LHCN-M2 (cell line): Measurements from ENCODE around the gene KCNJ16. TPM values are rescaled to one million over a fixed set of nuclear protein-coding genes. Genes with fewer than 3 reads are reported as not detected.

Experiments used
- DNase-seq: peaks from one replicate; pipeline ENCODE4 v3.0.0-alpha.2; 2012; ENCODE audit warnings: low read depth
- total RNA-seq: library from RNA; depleted of rRNA; stranded (reverse); fragments of >200 nt; gene quantifications from 2 replicates; pipeline ENCODE4 v1.2.3, GENCODE V29; 2014

KCNJ16 gene
- total RNA-seq, 1 experiment from 2014 or later, result not detected

DNA sequence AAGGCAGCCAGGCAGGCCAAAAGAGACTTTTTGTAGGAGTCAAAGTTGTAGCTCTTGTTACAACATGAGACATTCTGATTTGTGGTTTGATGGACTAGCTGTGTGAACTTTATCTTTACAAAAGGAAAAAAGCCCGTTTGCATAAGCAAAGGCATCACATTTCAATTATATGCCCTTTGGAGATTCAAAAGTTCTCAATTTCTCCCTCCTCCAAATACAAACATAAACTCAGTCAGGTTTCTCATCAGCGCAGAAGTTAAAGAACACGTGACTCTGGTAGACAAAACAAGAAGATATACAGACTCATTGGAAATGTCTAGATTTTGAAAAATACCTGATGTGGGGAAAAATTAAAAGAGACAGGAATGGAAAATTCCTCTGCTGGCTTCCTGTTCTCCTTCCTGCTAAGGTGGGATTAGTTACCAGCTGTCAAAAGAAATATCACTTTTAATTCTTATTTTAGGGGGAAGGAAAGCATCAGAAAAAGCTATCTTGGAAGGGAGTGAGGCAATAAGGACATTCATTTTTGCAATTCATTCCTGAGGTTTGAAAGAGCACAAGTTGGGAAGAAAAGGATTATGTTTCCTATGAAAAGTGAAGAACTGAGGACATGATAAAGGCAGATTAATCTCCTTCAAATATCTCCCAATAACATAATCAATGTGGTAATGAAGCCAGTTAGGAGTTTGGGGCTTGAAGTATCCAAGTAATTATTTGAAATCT lies 4.6 kb upstream of the KCNJ16 start:
- peak; percentile 31 for DNase-seq

DNA sequence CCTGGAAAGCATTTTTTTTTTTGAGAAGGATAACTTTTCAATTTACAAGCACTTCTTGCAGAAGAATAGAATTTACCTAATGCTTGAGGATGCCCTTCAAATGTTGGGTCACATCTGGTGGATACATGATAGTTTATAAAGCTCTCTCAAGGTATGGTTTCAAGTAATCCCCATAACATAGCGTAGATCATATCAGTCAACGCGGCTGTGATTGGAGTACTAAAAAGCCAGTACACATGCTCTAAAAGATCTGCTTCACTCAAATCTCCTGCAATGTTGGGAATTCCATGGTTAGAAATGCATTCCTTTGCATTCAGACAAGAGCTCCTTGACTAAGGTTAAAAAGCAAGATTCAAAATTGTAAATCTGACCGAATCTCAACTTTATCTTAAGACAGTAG lies 3.9 kb upstream of the KCNJ16 start:
- no peak for DNase-seq

DNA sequence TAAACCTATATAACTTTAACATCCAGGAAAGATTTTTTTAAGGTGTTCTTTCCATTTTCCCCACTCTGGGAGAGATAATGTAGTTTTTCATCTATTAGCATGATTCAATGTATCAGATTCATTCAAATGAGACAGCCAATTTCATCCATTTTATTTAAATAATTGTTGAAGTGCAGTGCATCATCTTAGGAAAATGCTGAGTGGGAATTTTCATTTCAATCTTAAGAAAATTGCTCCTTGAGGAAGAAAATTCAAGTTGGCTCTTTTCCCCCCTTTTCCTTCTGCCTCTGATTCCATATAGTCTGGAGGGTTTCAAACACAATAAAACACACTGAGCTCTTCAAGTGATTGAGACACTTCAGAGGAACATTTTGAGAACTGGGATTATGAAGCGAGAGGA lies 3.4 kb upstream of the KCNJ16 start:
- DNase-seq, result no peak

DNA sequence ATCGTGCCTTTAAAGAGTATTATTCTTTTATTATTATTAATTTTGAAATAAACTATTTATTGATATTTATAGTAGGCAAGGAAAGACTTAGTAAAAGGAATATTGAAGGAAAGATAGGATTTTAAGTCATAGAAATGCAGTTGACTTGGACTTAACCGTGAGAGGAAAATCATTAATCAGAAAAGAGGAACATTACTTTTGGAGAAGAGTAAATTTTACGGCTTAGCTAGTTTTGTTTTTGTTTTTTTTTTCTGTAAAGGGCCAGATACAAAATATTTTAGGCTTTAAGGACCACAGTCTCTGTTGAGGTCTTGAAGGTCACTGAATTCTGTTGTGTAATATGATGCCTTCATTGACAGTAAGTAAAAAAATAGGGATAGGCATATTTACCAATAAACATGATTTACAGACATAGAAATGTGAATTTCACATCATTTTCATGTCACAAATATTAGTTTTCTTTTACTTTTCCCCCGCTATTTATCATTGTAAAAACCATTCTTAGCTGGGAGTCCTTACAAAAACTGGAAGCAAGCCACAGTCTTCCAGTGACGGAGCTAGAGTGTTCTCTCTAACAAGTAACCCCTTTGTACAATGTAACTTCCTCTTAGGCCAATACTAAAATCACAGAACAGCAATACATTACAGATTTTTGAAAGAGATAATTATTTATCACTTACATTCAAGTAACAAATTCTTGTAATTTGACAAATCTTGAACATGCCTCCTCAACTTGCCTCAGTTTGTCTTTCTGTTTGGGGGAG lies 2.3 kb upstream of the KCNJ16 start:
- DNase-seq, result no peak

DNA sequence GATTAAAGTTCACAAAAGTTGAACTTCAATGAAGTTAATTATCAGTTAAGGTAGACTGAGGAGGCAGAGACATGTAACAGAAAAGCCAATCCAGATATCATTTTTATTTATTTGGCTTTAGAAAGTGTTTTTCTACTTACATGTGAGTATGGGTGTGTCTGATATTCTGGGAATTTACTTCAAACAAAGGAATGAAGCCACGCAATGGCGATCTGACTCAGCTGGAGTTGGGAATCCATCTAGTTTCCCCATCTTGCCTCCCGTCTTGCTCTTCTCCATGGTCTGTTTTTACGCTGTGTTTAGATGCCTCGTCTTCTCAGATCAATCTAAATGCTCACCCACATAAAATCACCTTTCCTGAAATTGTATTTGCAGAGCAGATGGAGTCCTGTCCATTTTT lies 1.7 kb upstream of the KCNJ16 start:
- no peak for DNase-seq

DNA sequence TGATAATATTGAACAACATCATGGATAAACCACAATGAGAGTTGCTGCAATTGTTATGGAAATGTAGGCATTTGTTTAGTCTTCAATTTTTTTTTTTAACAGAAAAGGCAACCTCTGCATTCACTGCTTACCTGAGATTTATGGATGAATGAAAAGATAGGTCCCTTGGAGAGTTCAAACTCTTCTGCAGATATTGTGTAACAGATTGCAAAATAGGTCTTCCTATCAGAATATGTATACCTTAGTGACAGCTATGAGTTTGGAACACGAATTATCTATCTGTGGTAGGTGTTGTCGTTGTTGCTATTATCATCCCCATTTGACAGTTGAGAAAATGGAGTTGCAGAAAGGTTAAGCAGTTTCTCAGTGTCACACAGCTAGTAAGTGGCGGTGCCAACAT lies 1.2 kb upstream of the KCNJ16 start:
- DNase-seq, result no peak

DNA sequence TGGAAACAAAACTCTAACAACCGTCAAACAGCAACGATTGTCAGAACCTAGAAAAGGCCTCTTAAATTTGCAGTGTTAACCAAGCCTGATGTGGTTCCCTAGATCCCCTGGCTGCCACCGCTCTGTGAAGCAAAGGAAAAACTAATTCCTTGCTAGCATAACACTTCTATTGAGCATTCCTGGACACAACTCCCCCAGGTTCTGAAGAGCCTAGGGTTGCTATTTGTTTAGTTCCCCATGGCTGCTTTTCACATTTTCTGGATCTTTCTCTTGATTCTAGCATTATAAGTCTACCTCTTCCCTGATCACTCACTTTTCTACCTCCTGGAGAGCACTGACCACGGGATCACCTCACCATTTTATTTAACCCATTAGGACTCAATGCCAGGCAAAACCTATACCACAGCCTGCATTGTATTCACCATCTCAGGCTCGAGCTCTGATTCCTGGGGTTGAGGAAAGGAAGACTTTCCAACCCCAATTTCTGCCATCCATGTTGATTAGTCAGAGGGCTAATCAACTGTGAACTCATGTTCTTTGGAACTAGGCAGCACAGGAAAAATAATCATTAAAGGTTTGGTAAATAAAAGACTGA lies 692 bp upstream of the KCNJ16 start:
- no peak for DNase-seq

DNA sequence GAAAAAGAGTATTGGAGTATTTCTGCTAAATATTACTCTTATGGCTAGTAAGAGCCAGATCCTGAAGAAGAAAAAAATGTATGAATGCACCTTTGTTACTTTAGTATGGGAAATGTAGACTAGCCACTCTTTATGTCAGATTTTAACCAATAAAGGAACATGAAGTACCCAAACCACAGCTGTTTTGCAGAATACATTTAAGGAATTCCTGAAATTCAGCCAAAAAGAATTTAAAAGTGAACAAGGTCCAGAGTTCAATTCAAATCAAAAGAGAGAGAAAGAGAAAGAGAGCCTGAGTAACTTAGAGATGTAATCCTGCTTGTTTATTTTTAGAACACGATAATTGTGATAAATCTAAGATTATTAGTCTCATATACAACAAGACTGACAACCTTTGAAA lies 1.2 kb downstream of the KCNJ16 start:
- peak; percentile 49 for DNase-seq

DNA sequence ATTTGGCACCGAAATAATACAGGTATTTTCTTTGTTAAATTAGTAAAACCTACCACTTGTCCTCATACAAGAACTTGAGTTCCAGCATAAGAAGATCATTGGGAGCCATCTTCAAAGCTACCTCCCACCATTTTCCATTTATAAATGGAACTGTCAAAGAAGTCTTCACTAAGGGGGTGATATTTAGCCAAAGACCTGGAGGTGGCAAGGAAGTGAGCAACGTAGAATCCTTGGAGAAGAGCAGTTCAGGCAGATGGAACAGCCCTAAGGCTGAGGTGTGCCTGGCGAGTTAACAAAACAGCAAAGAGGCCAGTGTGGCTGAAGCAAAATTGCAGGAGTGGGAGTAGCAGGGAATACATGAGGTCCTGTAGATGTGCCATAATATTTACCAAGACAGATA lies 1.8 kb downstream of the KCNJ16 start:
- no peak for DNase-seq

DNA sequence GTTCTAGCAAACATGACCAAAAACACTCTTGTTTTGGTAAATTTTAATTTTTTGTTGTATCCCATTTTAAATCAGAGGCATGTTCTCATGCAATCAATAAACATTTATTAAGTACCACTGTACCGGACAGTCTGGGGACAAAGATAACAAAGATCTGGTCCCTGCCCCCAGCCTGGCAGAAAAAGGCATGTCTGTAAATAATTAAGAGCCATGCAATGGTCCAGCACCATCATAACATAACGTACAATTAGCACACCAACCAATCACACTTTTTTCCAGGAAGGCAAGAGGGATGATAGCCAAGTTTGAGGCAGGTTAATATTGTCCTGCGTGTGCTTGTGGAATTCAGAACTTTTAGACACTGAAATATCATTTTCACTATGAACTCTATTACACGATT lies 3.5 kb downstream of the KCNJ16 start:
- DNase-seq, result no peak

DNA sequence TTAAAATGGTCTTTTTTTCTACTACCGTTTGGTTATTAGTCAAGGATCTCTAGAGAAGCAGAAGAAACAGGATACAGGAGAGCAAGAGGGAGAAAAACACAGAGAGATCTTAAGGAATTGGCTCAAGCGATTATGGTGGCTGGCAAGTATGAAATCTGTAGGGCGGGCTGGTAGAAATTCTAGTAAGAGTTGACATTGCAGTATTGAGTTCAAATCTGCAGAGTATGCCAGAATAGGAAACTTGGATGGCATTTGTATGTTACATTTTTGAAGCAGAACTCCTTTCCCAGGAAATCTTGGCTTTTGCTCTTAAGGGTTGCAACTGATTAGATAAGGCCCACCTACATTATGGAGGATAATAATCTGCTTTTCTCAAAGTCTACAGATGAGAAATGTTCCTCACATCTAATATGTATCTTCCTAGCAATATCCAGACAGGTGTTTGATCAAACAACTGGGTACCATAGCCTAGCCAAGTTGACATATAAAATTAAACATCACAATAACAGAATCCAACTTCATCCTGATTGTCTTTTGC lies 4.0 kb downstream of the KCNJ16 start:
- DNase-seq, result no peak

DNA sequence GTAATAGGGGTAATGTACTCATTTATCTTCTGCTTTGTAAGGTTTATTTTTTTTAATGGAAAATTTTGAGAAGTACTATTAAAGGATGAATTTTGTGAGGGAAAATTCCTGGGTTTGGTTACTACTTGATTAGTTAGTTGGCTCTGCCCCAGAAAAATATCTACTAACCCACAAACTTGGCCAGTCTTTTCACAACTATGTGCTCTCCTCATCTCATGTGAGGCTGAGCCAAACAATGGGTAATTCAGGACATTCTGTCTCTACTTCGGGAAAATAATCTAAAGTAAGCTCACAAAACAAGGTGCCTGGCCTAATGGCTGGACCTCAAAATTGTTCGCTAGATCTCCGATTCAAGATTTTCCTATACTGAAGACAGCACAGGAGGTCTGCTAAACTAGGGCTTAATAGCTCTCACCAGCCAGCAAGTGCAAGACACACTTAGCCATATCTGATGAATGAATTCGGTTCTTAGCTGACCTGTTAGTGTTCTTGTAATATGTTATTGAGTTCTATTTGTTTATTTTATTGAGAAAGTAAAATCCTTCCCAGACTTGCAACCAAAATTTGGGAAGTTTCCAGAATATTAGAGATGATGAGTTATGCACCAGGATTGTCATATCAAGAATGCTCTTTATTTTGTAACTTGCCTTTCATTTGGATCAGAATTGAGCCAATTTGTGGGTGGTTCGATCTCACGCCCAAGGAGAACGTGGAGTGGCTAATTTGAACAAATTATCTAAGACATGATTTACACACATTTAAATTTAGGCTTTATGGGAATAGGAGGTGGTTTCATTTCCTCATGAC lies 5.7 kb downstream of the KCNJ16 start:
- peak; percentile 45 for DNase-seq

DNA sequence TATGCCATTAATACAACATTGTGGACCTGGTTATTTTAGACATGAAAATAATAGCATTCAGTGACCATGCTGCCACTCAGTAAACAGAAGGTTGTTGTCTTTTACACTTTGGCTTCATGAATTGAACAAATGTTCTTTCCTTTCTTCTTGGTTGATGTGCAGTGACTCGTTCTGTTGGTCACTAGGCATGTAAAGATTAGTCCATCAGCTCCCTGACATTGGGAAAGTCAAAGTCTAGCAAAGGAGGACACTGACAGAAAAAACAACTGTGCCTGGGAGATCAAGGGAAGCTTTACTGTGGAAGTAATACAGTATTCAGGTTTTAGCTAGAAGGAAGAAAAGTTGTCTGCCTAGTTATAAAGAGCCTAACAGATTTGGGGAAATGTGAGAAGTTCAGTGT lies 6.9 kb downstream of the KCNJ16 start:
- peak; percentile 56 for DNase-seq

DNA sequence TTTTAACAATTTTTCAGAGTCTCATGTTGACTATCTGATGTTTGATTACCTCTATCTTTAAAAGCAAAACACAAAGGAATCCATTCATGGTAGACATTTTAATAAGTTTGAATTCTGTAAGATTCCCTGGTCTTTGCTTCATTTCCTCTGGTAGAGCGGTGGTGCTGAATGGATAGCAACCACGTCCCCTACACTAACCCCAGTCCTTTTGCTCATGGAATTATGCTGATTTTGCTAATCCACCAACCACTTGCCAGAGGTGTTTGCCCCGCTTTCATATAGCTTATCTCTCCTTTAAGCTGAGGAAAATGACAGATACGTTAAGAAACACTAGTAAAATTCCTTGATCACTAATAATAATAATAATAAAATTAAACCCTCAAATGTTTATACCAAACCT lies 9.5 kb downstream of the KCNJ16 start:
- DNase-seq, result no peak

DNA sequence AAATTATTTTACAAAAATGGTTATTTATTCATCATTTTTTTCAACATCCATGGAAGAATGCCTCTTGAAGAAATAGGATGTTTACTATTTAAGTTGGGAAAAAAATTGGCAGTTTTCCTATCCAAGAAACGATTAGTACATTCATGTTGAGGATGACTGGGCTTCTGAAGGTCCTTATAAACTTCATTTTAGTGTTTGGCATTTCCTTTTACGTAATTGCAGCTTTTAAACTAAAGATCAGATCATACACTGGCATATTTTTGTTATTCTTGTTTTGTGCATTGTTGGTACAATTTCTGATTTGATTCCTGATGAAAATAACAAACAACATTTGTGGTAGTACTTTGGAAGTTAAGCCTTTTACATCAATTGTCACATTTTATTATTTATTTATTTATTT lies 11.5 kb downstream of the KCNJ16 start:
- DNase-seq, result no peak

DNA sequence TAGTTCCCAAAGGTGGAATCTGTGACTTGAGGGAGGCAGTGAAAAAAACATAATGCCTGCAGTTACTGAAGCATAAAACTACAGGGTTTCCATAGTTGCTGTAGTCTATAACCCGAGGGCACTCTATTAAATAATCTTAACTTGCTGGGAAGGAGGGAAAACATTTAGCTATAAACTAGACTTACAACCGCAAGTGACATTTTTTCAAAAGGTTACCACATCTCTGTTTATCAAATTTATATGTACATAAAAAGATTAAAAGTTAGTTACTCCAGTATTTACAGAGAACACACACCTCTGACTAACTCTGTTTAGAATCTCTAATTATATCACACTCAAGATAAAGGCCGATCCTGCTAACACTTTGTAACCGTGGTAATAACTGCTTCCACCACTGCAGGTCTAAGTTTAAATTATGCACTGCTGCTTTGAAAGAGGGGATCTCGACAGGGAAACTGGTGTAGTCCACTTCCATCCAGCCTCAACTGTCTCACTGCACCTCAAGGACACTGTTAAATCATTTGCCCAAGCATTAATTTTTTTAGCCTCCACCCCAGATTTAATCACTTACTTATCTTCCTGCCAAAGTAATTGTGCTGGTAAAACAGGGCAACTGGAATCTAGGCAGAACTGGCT lies 14.6 kb downstream of the KCNJ16 start:
- no peak for DNase-seq

DNA sequence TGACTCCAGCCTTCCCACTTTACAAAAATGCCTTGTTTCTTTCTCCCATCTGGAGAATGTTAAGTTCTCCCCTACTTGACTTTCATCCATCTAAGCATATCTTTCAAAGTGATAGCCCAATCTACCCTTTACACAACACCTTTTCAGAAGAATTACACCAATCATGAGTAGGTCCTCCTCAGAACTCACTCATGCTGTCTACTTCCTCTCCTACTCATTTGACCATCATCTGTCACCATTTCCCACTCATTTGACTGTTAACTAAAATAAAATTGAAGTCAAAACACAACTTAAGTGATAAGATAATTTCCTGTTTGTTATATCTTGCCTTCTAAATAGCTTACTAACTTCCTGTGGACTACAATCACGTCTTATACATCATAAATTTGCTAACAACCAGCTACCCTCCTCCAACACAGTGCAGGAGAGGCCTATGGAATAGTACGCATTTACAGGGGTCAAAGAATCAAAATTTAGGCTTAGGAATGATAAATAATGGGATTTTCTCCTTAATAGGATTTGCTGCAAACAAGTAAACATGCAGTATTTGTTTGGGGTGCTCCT lies 16.1 kb downstream of the KCNJ16 start:
- DNase-seq, result no peak

DNA sequence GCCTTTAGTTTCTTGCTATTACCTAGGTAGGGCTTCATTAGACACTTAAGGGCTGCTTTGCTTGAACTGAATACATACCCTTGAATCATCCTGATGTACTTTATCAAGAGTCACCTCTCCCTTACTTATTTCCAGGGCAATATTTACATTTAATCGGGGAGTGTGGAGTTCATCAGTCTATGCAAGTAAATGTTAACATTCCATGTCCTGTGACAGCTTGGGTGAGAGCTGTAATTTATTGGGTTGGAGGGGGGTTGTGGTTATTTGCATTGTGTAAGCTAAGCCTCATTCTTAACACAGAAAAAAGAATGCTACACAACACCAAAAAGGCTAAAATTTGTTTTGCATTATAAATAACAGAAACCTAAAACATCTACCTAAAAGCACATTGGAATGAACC lies 16.7 kb downstream of the KCNJ16 start:
- no peak for DNase-seq

DNA sequence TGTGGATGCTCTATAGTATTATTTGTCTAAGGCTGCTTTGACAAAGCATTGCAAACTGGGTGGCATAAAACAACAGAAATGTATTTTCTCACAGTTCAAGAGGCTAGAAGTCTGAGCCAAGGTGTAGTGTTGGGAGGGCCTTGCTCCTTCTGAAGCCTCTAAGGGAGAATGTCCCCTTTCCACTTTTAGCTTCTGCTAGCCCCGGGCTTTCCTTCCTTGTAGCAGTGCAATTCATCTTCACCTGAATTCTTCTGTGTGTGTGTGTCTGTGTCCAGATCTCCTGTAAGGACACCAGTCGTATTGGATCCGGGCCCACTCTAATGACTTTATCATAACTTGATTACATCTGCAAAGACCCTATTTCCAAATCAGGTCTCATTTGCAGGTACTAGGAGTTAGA lies 18.1 kb downstream of the KCNJ16 start:
- no peak for DNase-seq

DNA sequence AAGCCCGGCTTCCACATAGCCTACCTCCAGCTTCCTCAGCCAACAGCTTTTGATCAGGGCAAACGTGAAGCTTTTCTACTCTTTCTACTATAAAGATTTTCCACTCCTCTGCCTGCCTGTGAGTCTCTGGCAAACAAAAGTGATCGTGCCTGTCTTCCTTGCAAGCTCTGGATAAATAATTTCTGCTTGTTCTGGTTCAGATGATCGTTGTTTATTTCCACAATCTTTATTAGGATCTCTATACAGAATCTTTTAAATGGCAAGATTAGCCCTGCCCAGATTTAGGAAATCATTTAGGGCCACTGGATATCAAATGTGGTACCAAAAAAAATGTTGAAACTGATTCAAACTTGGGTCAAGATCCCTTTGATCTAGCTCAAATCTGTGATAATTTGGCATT lies 20.4 kb downstream of the KCNJ16 start:
- no peak for DNase-seq

DNA sequence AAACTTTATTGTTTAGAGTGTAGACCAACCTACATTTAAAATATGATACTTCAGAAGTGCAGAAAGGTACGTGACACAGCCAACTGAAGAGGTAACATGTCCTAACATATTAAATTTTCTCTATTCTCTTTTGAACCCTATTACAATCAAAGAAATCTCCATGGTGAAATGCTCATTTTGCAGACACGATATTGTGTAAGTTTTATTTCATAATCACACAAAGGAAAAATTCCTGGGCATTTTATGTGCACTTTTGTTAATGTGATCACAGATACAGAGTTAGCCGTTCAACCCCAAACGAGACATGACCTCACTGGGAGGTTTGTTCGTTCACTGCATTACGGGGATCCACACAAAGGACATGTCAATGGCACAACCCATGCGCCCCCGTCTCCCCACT lies 21.8 kb downstream of the KCNJ16 start:
- no peak for DNase-seq
